GM18499 (cell line): Measurements from ENCODE around the gene OR10Z1.

Experiments
- ATAC-seq: cut with Tn5 transposase; IDR thresholded peaks from one replicate; pipeline ENCODE4 v1.9.1; 2021; ENCODE audit warnings: moderate number of reproducible peaks; ENCODE audit not compliant: insufficient read depth, unreplicated experiment

The OR10Z1 gene, protein sequence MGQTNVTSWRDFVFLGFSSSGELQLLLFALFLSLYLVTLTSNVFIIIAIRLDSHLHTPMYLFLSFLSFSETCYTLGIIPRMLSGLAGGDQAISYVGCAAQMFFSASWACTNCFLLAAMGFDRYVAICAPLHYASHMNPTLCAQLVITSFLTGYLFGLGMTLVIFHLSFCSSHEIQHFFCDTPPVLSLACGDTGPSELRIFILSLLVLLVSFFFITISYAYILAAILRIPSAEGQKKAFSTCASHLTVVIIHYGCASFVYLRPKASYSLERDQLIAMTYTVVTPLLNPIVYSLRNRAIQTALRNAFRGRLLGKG

GRCh38 chr1:158604968-158605367, at the start of gene OR10Z1:
Gene OR10Z1 (plus strand): TSS chr1:158605268. CDS start chr1:158606439, 1,171 bp downstream.
- no peak for ATAC-seq

GRCh38 chr1:158559696-158560095, 45.4 kb upstream of the OR10Z1 start:
- ATAC-seq, result no peak

DNA sequence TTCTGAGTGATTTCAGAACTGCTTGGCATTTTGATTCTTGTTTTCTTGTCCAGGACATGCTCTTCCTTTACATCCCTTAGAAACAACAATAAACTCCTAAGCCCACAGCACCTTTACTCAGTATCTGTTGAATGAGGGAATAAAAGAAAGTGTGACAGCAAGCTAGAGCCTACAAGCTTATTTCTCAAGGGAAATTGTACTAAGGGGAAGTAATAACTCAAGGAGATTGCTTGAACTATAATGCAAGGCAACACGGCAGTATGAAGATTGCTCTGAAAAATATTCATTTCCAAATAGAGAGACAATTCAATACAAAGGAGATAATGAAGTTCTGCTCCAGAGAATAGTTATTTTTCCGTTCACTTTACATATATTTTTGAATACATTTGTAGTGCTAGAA, 41.2 kb upstream of the OR10Z1 start:
- no peak for ATAC-seq

DNA sequence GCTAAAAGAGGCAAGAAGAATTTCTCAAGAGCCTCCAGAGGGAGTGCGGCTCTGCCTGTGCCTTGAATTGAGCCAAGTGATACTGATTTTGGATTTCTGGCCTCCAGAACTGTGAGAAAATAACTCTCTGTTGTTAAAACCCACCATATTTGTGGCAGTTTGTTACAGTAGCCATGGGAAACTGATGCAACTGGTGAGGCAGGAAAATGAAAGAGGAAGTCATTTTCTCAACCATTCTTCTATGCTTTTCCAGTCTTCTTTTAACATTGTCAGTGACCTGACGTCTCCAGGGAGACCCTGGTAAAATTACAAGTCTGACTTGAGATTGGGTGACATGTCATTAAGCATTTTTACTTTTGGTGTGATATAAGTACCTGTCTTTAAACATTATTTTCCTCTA, 40.5 kb upstream of the OR10Z1 start:
- no peak for ATAC-seq

DNA sequence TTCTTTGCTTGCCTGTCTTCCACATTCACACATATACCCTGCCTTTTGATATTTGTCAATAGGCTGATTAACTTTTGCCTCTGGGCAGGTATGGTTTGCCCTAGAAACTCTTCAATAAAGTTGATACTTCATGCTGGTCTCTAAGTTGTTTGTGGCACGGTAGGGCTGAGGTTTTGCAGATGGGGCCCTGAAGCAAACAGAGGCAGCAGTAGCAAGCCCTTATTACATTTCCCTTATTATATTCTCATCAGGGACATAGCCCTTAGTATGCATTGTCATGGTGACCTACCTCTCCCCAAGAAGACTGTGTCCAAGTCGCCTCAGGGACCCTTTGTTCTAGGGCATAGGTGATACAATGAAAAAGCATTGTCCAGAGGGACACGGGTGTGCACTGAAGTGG, 34.6 kb upstream of the OR10Z1 start, which contains the start of gene OR6P1:
TSS of gene OR6P1 (minus strand) at position 101 of the 400 bp plus-strand sequence. CDS start 6,976 bp downstream, outside the sequence.
- no peak for ATAC-seq

DNA sequence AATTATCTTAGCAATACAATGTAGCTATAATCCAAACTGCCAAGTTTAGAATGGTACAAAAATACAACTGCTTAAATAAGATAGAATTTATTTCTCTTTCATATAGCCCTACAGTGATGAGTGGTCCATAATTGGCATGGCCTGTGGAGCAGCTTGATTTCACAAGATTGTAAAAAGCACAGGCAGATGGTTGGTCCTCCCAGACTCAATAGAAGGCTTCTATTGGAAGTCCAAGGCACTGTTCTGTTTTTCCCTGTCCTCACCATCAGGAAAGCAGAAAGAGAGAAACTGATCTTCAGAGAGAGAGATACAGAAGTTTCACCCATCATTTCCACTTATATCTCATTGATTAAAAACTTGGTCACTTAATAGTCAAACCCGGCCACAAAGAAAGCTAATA, 32.8 kb upstream of the OR10Z1 start:
- no peak for ATAC-seq

GRCh38 chr1:158577561-158577960, 27.5 kb upstream of the OR10Z1 start:
- ATAC-seq, result no peak

- ATAC-seq, result no peak
Observed at GRCh38 chr1:158579733-158580132, 25.3 kb upstream of the OR10Z1 start, which contains the start of gene OR10X1. Gene OR10X1 (minus strand): TSS chr1:158579899. CDS start chr1:158579899, 0 bp downstream.

DNA sequence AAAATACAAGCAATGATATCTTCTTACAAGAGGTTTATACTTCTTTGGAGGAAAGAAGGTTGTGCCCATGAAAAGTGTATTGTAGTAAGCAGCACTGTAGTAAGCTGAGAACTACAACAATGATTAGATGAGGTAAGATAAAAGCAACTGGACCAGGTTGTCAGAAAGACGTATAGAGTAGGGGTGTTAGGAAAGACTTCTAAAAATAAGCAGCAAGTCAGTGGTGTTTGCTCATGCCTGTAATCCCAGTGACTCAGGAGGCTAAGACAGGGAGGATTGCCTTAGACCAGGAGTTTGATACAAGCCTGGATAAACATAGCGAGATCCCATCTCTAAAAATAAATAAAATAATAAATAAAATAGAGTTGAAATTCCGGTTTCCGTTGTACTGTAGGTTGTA, 21.1 kb upstream of the OR10Z1 start:
- ATAC-seq, result no peak

DNA sequence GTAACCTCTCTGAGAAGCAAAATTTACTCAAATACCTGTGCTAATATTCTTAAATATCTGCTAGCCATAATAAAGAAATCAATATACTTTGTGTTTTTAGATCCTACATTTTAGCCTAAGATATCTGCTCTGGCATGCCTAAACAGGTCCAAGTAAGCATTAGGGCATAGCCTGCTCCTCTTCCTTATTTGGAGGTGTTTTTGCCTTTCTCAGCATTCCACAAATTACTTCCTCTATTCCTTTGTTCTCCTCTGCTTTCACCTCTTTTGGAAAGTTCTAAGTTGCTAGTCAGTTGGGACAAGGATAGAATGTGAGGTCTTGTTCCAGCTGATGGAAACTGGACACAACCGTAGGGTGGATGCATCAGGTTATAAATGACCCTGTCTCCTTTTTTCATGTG, 18.1 kb upstream of the OR10Z1 start:
- ATAC-seq, result no peak

- no peak for ATAC-seq
Observed at GRCh38 chr1:158600735-158601134, 4.3 kb upstream of the OR10Z1 start.

DNA sequence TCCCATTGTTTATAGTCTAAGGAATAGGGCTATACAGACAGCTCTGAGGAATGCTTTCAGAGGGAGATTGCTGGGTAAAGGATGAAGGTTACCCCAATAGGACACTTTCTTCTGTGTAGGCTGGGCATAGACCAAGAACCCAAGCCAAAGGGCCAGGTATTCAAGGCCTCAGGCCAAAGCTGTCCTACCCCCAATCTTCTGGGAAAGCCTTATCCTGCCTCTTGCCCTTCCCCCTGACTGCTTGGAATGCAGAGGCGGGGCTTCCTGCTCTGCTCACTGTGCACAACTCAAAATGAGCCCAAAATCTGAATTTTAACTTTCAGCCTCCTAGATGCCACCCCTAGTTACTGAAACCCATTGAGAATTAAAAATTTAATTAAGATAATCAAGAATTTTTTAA, 2.2 kb downstream of the OR10Z1 start:
- ATAC-seq, result no peak

DNA sequence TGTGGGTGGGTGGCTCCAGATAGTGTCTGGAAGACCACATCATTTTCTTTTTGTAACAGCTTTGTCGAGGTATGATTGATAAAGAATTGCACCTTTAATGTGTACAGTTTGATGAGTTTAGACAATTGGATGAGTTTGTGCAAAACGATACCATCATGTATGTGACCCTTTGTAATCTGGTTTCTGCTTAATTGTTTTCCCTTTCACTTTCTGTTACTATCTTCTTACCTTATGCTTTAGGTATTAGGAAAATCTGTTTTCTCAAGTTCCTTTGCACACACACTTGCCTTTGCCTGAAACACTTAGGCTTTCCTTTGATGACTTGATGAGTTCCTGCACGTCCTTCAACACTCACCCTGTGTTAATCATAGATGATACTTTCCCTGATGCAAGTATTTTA, 6.8 kb downstream of the OR10Z1 start:
- no peak for ATAC-seq

GRCh38 chr1:158613764-158614163, 8.7 kb downstream of the OR10Z1 start:
- ATAC-seq, result no peak

GRCh38 chr1:158638146-158638545, 33.1 kb downstream of the OR10Z1 start:
- no peak for ATAC-seq

DNA sequence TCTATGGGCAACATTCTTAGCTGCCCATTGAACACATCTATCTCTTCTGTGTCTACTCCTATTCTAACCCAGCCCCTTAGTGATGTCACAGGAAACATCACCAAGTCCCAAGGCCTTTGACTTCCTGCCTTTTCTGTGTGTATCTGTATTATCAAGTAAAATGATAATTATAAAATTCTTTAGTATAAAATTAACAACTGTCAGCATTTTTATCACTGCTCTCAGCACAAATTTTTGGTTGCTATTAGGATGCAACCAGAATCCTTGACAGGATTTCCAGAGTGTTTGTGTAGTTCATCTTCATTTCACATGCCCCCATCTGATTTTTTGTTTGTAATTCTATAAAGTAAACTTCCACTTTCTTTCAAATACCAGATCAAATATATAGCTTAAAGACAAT, 33.8 kb downstream of the OR10Z1 start:
- no peak for ATAC-seq

DNA sequence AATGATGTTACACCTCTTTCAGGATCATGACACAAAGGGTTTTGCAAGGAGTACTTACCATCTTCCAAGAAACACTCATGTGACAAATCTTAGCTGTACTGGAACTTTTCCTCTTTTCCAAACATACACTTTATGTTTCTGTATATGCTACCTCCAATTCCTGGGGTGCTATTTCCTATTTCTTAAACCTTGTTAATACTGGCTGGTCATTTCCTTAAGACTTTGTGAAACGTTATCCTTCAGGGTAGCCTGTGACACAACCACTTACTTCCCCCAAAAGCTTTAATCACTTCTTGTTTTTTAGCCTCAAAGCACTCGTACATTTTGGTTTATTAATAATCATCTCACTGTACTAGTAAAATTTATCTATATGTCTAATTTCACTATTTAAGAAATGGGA, 39.4 kb downstream of the OR10Z1 start:
- no peak for ATAC-seq

DNA sequence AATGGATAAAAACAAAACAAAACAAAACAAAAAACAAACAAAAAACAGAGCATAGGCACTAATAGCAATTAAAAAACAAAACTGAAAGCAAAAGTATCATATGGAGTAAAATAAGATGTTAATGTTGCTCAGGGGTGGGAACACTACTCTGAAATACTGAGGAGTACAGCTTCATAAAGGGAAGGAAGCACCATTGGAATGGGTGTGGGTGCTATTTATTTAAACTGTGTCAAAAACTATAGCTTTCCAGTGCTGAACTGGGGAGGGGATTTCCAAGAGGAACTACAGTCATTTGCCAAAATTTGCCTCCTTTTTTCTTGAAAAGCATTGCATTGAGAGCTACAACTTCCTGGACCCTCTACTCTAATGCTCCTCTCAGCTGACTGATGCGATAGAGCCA, 41.4 kb downstream of the OR10Z1 start:
- no peak for ATAC-seq

GRCh38 chr1:158649052-158649451, 44.0 kb downstream of the OR10Z1 start:
- ATAC-seq, result no peak

DNA sequence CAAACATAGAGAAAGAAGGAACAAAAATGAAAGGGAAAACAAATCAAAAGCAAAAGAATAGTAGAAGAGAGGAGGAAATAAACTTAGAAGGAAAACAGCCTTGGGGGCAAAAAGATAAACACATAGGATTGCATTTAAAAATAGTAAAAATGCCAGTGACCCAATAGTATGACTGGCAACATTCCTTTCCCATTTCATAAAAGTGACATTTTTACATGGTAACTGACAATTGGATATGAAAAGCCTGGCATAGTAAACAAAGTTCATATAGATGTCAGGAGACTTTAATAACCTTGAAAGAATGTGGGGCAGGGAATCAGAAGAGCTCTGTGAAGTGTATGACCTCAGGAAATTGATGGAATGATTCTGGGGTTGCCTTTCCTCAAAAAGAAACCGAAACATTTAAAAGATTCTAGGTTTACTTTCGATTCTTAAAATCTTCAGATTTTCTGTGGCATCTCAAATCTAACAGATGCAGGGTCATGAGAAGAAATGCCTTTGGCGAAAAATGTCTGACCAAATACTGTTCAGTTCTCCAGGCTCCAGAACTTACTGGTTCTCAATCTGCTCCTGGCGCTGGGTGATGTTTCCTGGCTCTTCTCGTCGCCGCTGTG, 47.8 kb downstream of the OR10Z1 start:
- no peak for ATAC-seq

DNA sequence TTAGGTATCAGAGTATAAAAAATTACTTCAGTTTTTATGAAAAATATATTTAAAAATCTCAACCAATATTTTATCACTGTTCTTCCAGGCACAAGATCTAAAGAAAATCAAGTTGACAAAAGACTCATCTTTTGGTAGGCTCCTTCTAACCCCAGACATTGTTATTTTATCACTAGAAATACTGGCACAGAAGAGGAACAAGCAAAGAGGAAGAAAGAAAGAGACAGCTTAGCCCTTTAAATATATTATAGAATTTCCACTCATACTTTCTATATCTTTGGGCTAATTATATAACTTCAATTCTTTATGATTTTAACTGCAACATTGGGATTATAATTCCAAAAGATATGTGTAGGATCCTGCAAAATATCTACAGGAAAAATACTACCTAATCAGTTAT, 49.0 kb downstream of the OR10Z1 start:
- no peak for ATAC-seq

- ATAC-seq, result no peak
Observed at GRCh38 chr1:158654571-158654970, 49.5 kb downstream of the OR10Z1 start.
